Lower leg skin (tissue), 4 donors: ENCODE data around the gene SPOCK1. TPM values are rescaled to one million over a fixed set of nuclear protein-coding genes. Genes with fewer than 3 reads are reported as not detected.

Source experiments
- DNase-seq, 2 donors: peaks; one replicate each; pipeline ENCODE4 v3.0.0-alpha.2; 2019; ENCODE audit warnings: low spot score in 2 of 2
- H3K4me3 ChIP-seq: fragments of 200-600 bp; sonication (generic); 2 replicates; pipeline ENCODE4 v1.5.1; 2017; ENCODE audit warnings: mild to moderate bottlenecking, low read depth; ENCODE audit not compliant: poor library complexity, severe bottlenecking
- CTCF ChIP-seq, 3 donors: fragments of 450-650 bp; IDR thresholded peaks; one replicate each; pipeline ENCODE4 v1.5.1; 2016; ENCODE audit warnings: antibody characterized with exemption in 3 of 3, mild to moderate bottlenecking in 3 of 3, moderate library complexity in 2 of 3
- POLR2A ChIP-seq, 2 donors: fragments of 450-650 bp; IDR thresholded peaks; one replicate each; pipeline ENCODE4 v1.6.1; 2016 to 2017; ENCODE audit warnings: antibody characterized with exemption in 2 of 2, mild to moderate bottlenecking in 1 of 2, moderate library complexity in 1 of 2
- WGBS, 2 donors: methylation state at CpG; one replicate each; pipeline ENCODE4 v1.1.5; 2018; 5-methylcytosine and 5-hydroxymethylcytosine counted together
- intact Hi-C: fragments of 100-400 bp; cut with DNase I; formaldehyde crosslinking; loops from one replicate; pipeline ENCODE4 v1.15.0; 2023; ENCODE audit warnings: low total_unique reads
- total RNA-seq, 4 donors: library from RNA; depleted of rRNA; stranded (reverse); fragments of >200 nt; gene quantifications; one replicate each; pipeline ENCODE4 v1.1.0, GENCODE V29; 2016

SPOCK1 gene
- total RNA-seq, 4 donors from 2014 or later: 7.9 to 21.5 (median 11.7) TPM

- TF ChIP-seq CTCF (IDR thresholded peaks at IDR 0.05): no peak
- peak in 1 of 2 donors; percentile 0 for DNase-seq
- 54 to 68% methylated on average over 2 of the region's 2 CpGs for WGBS, 2 donors
- intact Hi-C loops: no loop called here
- no peak overlapping the region for H3K4me3 ChIP-seq
Measured at GRCh38 chr5:137372016-137372772, 126.9 kb downstream of the SPOCK1 start.

GRCh38 chr5:137370096-137371071 lies 128.7 kb downstream of the SPOCK1 start:
- TF ChIP-seq CTCF (IDR thresholded peaks at IDR 0.05) (no peak), POLR2A (IDR thresholded peaks at IDR 0.05) (no peak)
- intact Hi-C loops: no loop called here
- H3K4me3 ChIP-seq: no peak overlapping the region
- 84 to 89% methylated on average over 15 of the region's 15 CpGs for WGBS, 2 donors
- peak in 1 of 2 donors; percentile 72 for DNase-seq

GRCh38 chr5:137368651-137369050 lies 130.5 kb downstream of the SPOCK1 start:
- DNase-seq: peak in 1 of 2 donors; percentile 36
- H3K4me3 ChIP-seq: no peak overlapping the region
- TF ChIP-seq CTCF (IDR thresholded peaks at IDR 0.05) (no peak), POLR2A (IDR thresholded peaks at IDR 0.05) (no peak)
- 81 to 84% methylated on average over 6 of the region's 6 CpGs for WGBS, 2 donors
- intact Hi-C loops: no loop called here

- H3K4me3 ChIP-seq: no peak overlapping the region
- intact Hi-C loops: no loop called here
- no peak for DNase-seq
- WGBS, 2 donors: 70 to 83% methylated on average over 1 of the region's 1 CpG
- no peak for TF ChIP-seq CTCF (IDR thresholded peaks at IDR 0.05)
- TF ChIP-seq POLR2A (IDR thresholded peaks at IDR 0.05): no peak
Measured at GRCh38 chr5:137367951-137368350, 131.2 kb downstream of the SPOCK1 start.

GRCh38 chr5:137366526-137366925 lies 132.6 kb downstream of the SPOCK1 start:
- H3K4me3 ChIP-seq: no peak overlapping the region
- intact Hi-C loops: no loop called here
- WGBS, 2 donors: 51 to 54% methylated on average over 3 of the region's 3 CpGs
- no peak for TF ChIP-seq CTCF (IDR thresholded peaks at IDR 0.05)
- no peak for TF ChIP-seq POLR2A (IDR thresholded peaks at IDR 0.05)
- DNase-seq: no peak
